ENCODE measurements around the gene MAPT. TPM values are rescaled to one million over a fixed set of nuclear protein-coding genes. Genes with fewer than 3 reads are reported as not detected.

MAPT gene
- total RNA-seq, 4 donors from 2014 or later: 1.7 to 2.3 (median 1.8) TPM

DNA sequence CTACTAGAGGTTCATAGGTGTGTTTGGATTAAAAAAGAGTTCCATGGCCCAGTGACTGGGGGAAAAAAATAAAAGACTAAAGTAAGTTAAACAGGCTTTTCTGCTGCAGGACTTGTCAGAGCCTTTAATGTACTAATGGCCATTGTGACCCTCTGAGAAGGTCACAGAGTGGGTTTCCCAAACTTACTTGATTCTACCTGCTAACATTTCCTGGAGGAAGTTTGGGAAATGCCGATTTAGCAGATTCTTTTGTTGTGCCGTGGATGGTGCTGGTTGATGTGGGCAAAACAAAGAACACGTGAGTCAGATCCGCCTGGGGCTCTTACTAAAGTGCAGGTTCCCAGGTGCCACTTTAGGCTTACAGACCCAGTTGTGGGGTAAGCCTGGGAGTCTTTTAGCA, 91.1 kb downstream of the MAPT start:
- H3K4me3 ChIP-seq: no peak overlapping the region
- H3K36me3 ChIP-seq: no peaks in the 10 kb centered on the region
- H3K9me3 ChIP-seq: no peaks in the 10 kb centered on the region
- H3K27me3 ChIP-seq: no peaks in the 10 kb centered on the region
- TF ChIP-seq, protein P1, sequence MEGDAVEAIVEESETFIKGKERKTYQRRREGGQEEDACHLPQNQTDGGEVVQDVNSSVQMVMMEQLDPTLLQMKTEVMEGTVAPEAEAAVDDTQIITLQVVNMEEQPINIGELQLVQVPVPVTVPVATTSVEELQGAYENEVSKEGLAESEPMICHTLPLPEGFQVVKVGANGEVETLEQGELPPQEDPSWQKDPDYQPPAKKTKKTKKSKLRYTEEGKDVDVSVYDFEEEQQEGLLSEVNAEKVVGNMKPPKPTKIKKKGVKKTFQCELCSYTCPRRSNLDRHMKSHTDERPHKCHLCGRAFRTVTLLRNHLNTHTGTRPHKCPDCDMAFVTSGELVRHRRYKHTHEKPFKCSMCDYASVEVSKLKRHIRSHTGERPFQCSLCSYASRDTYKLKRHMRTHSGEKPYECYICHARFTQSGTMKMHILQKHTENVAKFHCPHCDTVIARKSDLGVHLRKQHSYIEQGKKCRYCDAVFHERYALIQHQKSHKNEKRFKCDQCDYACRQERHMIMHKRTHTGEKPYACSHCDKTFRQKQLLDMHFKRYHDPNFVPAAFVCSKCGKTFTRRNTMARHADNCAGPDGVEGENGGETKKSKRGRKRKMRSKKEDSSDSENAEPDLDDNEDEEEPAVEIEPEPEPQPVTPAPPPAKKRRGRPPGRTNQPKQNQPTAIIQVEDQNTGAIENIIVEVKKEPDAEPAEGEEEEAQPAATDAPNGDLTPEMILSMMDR (IDR thresholded peaks at IDR 0.05): no peak
- no peak for TF ChIP-seq POLR2AphosphoS5 (IDR thresholded peaks at IDR 0.05)
- no peak for TF ChIP-seq EP300 (IDR thresholded peaks at IDR 0.05; ENCODE audit: low read depth)
- no peak for TF ChIP-seq POLR2A (IDR thresholded peaks at IDR 0.05)
- in situ Hi-C loops (cut with MboI; ENCODE audit: low pct_ligation_motif_present in 1 of 4, low pct_unique_long_range_greater_than_20kb in 1 of 4, low sequenced_read_pairs in 3 of 4): no loop called here
- DNase-seq: no peak
- intact Hi-C loops (cut with DNase I; ENCODE audit: low total_unique reads): no loop called here
- 64 to 87% methylated on average over 4 of the region's 4 CpGs for WGBS, 2 donors (ENCODE audit: low coverage in 1 of 2)
- H3K4me1 ChIP-seq: no peaks in the 10 kb centered on the region
- H3K27ac ChIP-seq: no peak overlapping the region

DNA sequence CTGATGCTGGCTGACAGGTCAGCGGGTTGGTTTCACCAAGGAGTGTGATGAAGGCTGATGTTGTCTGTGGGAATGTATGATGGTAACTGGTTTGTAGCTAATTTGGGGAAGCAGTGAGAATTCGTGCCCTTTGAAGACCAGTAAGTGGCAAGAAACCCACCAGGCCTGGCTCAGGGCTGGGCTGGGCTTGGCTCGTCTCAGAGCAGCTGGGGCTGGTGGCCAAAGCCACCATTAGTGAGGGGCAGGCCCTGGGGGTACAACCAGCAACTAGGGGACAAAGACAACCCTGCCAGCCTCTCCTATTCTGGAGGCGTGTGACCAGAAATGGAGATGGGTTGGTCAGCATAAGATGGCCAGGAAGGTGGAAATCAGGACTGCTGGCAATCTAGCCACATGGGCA, 91.7 kb downstream of the MAPT start:
- no peaks in the 10 kb centered on the region for H3K9me3 ChIP-seq
- 60 to 90% methylated on average over 1 to 4 of the region's 4 CpGs for WGBS, 2 donors (ENCODE audit: low coverage in 1 of 2)
- TF ChIP-seq EP300 (IDR thresholded peaks at IDR 0.05; ENCODE audit: low read depth) (no peak), POLR2AphosphoS5 (IDR thresholded peaks at IDR 0.05) (no peak)
- H3K4me3 ChIP-seq: no peak overlapping the region
- no peaks in the 10 kb centered on the region for H3K27me3 ChIP-seq
- intact Hi-C loops (cut with DNase I; ENCODE audit: low total_unique reads): no loop called here
- no peak for DNase-seq
- no peaks in the 10 kb centered on the region for H3K36me3 ChIP-seq
- in situ Hi-C loops (cut with MboI; ENCODE audit: low pct_ligation_motif_present in 1 of 4, low pct_unique_long_range_greater_than_20kb in 1 of 4, low sequenced_read_pairs in 3 of 4): no loop called here
- H3K4me1 ChIP-seq: no peaks in the 10 kb centered on the region
- no peak overlapping the region for H3K27ac ChIP-seq

DNA sequence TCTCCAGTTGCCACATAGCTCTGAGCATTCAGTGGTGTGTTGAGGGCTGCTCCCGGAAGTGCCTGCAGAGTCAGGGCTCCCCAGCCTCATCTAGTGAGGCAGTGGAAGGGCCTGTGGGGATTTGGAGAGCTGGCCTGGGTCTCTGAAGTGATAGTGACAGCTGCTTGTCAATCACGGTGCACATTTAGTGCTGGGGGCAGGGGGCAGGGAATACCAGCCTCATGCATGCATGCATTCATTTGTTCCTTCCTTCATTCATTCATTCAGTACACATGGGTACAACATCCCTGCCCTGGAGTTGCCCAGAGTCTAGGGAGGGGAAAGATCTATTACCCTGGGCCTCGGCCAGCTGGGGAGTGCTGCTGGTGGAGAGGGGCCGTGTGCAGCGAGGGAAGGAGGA, 93.4 kb downstream of the MAPT start:
- no peaks in the 10 kb centered on the region for H3K9me3 ChIP-seq

DNA sequence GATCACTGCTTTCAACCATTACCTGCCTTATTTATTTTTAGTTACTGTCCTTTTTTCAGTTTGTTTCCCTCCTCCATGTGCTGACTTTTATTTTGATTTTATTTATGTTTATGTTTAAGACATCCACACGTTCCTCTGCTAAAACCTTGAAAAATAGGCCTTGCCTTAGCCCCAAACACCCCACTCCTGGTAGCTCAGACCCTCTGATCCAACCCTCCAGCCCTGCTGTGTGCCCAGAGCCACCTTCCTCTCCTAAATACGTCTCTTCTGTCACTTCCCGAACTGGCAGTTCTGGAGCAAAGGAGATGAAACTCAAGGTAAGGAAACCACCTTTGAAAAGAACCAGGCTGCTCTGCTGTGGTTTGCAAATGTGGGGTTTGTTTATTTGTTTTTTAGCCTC, 95.4 kb downstream of the MAPT start:
- TF ChIP-seq EP300 (IDR thresholded peaks at IDR 0.05; ENCODE audit: low read depth): no peak
- no peak for TF ChIP-seq POLR2A (IDR thresholded peaks at IDR 0.05)
- no peak for TF ChIP-seq POLR2AphosphoS5 (IDR thresholded peaks at IDR 0.05)
- TF ChIP-seq, protein P1 (IDR thresholded peaks at IDR 0.05): no peak
- Histone ChIP-seq H3K36me3 (no peaks in the 10 kb centered on the region), H3K4me1 (no peaks in the 10 kb centered on the region), H3K4me3 (no peak overlapping the region), H3K27me3 (no peaks in the 10 kb centered on the region), H3K9me3 (no peaks in the 10 kb centered on the region), H3K27ac (no peak overlapping the region)
- no peak for DNase-seq
- 61 to 70% methylated on average over 3 of the region's 3 CpGs for whole genome bisulfite sequencing, 2 donors (ENCODE audit: low coverage in 1 of 2)
- in situ Hi-C loops (cut with MboI; ENCODE audit: low pct_ligation_motif_present in 1 of 4, low pct_unique_long_range_greater_than_20kb in 1 of 4, low sequenced_read_pairs in 3 of 4) (no loop called here), intact Hi-C loops (cut with DNase I; ENCODE audit: low total_unique reads) (no loop called here)

More for the DNA sequence above, 93.4 kb downstream of the MAPT start:
- in situ Hi-C loops (cut with MboI; ENCODE audit: low pct_ligation_motif_present in 1 of 4, low pct_unique_long_range_greater_than_20kb in 1 of 4, low sequenced_read_pairs in 3 of 4): no loop called here
- TF ChIP-seq EP300 (IDR thresholded peaks at IDR 0.05; ENCODE audit: low read depth): no peak
- TF ChIP-seq POLR2A (IDR thresholded peaks at IDR 0.05): no peak
- TF ChIP-seq, protein P1 (IDR thresholded peaks at IDR 0.05): no peak
- no peak for TF ChIP-seq POLR2AphosphoS5 (IDR thresholded peaks at IDR 0.05)
- WGBS, 2 donors (ENCODE audit: low coverage in 1 of 2): 75% methylated on average over 5 of the region's 5 CpGs; no CpG with 5 or more reads in 1 of the 2 donors
- no peak for DNase-seq
- H3K36me3 ChIP-seq: no peaks in the 10 kb centered on the region
- intact Hi-C loops (cut with DNase I; ENCODE audit: low total_unique reads): no loop called here
- H3K27ac ChIP-seq: no peak overlapping the region
- no peaks in the 10 kb centered on the region for H3K27me3 ChIP-seq
- no peaks in the 10 kb centered on the region for H3K4me1 ChIP-seq
- no peak overlapping the region for H3K4me3 ChIP-seq

DNA sequence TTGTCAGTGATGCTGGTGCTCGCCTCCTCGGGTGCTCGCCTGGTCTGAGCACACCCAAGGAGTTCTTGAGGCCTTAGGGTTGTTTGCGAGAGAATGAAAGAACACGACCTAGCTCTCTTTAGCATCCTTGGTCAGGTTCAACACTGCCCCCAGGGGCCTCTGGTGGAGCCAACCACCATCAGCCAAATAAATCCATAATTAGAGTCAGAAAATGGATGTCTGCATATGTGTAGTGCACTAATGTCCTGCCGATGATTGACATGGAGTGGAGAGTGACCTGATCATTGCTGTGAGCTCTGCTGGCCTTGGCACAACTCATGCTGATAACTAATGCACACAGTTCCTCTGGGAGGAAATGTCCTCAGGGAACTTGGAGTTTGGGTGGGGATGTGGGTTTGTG, 96.5 kb downstream of the MAPT start:
- H3K4me3 ChIP-seq: no peak overlapping the region
- 87% methylated on average over 6 of the region's 6 CpGs; no CpG with 5 or more reads in 1 of the 2 donors for WGBS, 2 donors (ENCODE audit: low coverage in 1 of 2)
- TF ChIP-seq POLR2AphosphoS5 (IDR thresholded peaks at IDR 0.05): no peak
- no peak for TF ChIP-seq EP300 (IDR thresholded peaks at IDR 0.05; ENCODE audit: low read depth)
- TF ChIP-seq POLR2A (IDR thresholded peaks at IDR 0.05): no peak
- TF ChIP-seq, protein P1 (IDR thresholded peaks at IDR 0.05): no peak
- DNase-seq: no peak
- no peaks in the 10 kb centered on the region for H3K9me3 ChIP-seq
- no peak overlapping the region for H3K27ac ChIP-seq
- intact Hi-C loops (cut with DNase I; ENCODE audit: low total_unique reads) (no loop called here), in situ Hi-C loops (cut with MboI; ENCODE audit: low pct_ligation_motif_present in 1 of 4, low pct_unique_long_range_greater_than_20kb in 1 of 4, low sequenced_read_pairs in 3 of 4) (no loop called here)
- H3K27me3 ChIP-seq: no peaks in the 10 kb centered on the region
- no peaks in the 10 kb centered on the region for H3K4me1 ChIP-seq
- H3K36me3 ChIP-seq: no peaks in the 10 kb centered on the region
